MG63 (cell line): Measurements from ENCODE around the gene PUS3. TPM values are rescaled to one million over a fixed set of nuclear protein-coding genes. Genes with fewer than 3 reads are reported as not detected.

Experiments used
- DNase-seq: peaks from one replicate; pipeline ENCODE4 v3.0.0-alpha.2; 2020
- H3K27me3 ChIP-seq: fragments of 250-450 bp; sonication (Bioruptor Pico); 2 replicates; pipeline ENCODE4 v1.5.1; 2020; ENCODE audit warnings: mild to moderate bottlenecking, moderate library complexity
- H3K36me3 ChIP-seq: fragments of 250-450 bp; sonication (Bioruptor Pico); 2 replicates; pipeline ENCODE4 v1.5.1; 2020; ENCODE audit warnings: mild to moderate bottlenecking, moderate library complexity
- H3K4me3 ChIP-seq: fragments of 250-450 bp; sonication (Bioruptor Pico); 2 replicates; pipeline ENCODE4 v1.5.1; 2020; ENCODE audit warnings: mild to moderate bottlenecking, moderate library complexity
- H3K9me3 ChIP-seq: fragments of 250-450 bp; sonication (Bioruptor Pico); 2 replicates; pipeline ENCODE4 v1.5.1; 2020; ENCODE audit warnings: mild to moderate bottlenecking, moderate library complexity
- total RNA-seq: library from RNA; depleted of rRNA; stranded (reverse); fragments of >200 nt; shearing (Covaris generic); gene quantifications from 2 replicates; pipeline ENCODE4 v1.2.3, GENCODE V29; 2014; ENCODE audit warnings: low replicate concordance

PUS3 gene
- total RNA-seq, 1 experiment from 2014 or later: 10.6 TPM

DNA sequence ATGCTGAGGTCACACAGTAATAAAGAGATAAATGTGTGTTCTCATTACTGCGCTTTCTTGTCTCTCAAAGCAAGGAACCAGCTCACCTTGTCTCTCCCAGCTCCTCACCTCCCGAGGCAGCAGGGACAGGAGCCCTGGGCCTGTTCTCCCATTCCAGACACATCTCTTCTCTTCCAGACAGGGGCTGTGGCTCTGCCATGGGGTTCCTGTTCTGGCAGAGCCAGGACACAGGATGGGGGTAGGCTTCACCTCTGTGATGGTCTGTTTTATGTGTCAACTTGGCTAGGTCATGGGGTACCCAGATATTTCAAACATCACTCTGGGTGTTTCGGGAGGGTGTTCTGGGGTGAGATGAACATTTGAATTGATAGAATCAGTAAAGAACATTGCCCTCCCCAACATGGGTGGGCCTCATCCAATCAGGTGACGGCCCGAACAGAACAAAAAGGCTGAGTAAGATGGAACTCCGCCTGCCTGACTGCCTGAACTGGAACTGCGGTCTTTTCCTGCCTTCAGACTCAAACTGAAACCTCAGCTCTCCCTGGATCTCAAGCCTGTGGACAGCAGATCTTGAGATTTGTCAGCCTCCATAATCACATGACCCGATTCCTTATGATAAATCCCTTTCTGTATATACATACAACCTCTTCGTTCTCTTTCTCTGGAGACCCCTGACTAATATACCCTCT lies 40.8 kb upstream of the PUS3 start:
- no peak overlapping the region for H3K4me3 ChIP-seq
- no peaks in the 10 kb centered on the region for H3K27me3 ChIP-seq
- no peaks in the 10 kb centered on the region for H3K9me3 ChIP-seq
- H3K36me3 ChIP-seq: no peaks in the 10 kb centered on the region
- no peak for DNase-seq

DNA sequence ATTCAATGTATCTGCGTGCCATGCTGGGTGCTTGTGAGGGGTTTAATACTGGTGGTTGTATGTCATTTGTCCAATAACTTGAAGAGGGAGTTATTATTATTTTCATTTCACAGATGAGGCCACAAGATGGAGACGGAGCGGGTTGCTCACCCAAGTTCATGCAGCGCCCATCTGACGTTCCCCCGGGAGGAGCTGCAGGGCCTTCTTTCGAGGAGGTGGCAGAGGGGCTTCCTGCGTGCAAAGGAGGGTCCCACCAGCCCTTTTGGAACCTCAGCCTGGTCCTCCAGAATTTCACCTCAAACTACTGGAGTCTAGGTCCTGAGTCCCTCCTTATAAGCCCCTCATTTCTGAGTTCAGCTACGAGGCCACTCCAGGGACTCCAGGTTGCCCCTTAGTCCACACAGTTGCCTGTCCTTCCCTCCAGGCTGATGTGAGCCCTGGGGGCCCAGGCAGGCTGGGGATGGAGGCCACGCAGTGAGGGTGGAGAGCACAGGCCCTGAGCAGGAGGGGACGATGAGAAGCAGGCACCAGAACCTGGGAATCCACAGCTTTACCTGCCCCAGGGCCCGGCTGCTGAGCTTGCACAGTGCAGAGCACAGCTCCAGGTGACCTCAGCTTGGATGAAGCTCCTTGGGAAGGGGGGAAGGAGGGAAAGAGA lies 39.9 kb upstream of the PUS3 start:
- Histone ChIP-seq H3K27me3 (no peaks in the 10 kb centered on the region), H3K9me3 (no peaks in the 10 kb centered on the region), H3K4me3 (no peak overlapping the region), H3K36me3 (no peaks in the 10 kb centered on the region)
- DNase-seq: no peak

DNA sequence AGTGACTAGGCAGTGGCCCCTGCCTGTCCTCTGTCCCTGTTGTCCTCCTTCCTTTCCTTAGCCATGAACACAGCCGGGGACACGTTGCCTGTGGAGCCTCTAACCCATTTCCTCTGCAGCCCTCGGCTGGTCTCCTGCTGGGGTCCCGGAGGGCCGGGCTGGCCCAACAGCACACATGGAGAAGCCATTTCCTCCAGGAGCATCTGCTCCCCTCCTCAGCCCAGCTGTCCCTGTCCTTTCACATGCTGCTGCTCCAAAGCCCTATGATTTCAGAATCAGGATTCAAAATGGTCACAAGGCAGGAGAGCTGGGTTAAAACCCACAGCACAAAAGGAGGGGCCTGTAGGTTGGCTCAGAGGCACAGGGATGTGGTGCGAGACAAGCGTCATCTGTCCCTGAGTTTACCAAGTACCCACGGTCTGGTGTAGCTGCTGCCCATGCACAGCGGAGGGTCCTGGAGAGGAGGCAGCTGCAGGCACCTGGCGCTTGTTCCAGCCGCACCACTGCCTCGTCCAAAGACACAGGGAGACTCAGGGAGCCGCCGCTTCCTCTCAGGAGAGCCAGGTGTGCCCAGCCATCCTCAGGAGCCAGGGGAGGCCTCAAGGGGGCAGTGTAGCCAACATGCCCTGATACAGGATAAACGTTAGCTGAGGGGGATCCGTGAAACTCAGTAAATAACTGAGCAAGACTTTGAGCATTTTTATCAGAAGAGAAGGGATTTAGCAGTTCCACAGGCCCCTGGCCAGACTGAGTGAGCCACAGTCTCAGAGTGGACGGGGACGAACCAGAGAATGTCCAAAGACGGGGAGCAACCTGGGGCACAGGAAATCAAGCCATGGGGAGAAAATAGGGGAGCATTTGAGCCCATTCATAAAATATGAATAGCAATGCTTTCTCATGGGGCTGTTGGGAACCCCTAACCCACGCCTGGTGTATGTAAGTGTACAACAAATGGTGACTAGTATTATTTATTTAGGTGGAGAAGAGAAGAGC lies 38.9 kb upstream of the PUS3 start:
- no peaks in the 10 kb centered on the region for H3K27me3 ChIP-seq
- peak; percentile 28 for DNase-seq
- H3K36me3 ChIP-seq: no peaks in the 10 kb centered on the region
- no peaks in the 10 kb centered on the region for H3K9me3 ChIP-seq
- H3K4me3 ChIP-seq: no peak overlapping the region

DNA sequence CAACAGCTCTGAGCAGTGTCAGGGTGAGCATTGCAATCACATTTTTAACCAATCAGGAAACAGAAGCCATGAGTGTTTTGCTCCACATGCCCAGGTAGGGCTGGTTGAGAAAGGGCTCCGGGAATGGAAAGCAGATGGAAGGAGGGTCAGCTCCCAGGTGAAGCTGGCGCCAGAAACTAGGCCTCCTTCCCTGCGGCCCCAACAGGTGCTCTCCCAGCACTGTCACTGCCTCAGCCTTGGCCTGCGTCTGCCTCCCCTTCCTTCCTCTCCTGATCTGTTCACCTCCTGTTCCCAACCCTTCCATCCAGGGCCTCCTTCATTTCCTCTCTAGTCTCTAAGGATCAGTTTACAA lies 38.2 kb upstream of the PUS3 start:
- no peaks in the 10 kb centered on the region for H3K27me3 ChIP-seq
- H3K4me3 ChIP-seq: no peak overlapping the region
- no peaks in the 10 kb centered on the region for H3K36me3 ChIP-seq
- H3K9me3 ChIP-seq: no peaks in the 10 kb centered on the region
- no peak for DNase-seq

DNA sequence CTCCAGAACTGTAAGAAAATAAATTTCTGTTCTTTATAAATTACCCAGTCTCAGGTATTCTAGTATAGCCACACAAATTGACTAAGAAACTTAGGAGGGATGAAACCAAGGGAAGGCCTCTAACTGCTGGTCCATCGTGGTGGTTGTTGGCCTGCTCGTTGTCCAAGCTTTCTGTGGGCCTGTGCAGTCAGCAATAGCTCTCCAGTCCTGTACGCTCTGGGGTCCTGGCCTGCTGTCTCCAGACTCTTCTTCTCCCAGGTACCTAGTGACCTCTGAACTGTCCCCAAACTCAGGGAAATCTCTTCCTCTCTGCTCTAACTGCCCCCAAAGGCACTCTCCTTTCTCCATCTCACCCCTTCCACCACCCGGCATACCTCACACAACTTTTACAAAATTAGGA lies 37.1 kb upstream of the PUS3 start:
- no peak overlapping the region for H3K4me3 ChIP-seq
- H3K27me3 ChIP-seq: no peaks in the 10 kb centered on the region
- no peak for DNase-seq
- no peaks in the 10 kb centered on the region for H3K9me3 ChIP-seq
- H3K36me3 ChIP-seq: no peaks in the 10 kb centered on the region

DNA sequence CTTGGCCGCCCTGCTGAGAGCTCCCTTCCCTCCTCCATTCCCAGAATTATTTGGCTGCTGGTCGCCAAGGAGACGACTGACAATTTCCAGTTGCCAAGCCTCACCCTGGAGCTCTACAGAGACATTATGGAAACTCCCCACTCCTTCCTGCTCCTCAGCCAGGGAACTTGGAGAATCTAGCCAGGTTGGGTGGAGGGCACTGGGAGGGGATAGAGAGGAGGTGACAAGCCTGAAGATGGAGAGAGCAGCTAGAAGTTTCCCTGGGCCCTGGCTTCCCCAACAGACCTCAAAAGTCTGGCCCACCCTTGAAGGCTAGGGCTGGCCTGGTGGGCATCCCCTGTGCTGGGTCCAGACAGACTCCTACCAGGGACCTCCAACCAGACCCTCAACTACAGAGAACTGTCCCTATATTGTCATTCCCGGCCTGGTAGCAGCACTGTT lies 36.1 kb upstream of the PUS3 start:
- H3K4me3 ChIP-seq: no peak overlapping the region
- DNase-seq: no peak
- no peaks in the 10 kb centered on the region for H3K9me3 ChIP-seq

DNA sequence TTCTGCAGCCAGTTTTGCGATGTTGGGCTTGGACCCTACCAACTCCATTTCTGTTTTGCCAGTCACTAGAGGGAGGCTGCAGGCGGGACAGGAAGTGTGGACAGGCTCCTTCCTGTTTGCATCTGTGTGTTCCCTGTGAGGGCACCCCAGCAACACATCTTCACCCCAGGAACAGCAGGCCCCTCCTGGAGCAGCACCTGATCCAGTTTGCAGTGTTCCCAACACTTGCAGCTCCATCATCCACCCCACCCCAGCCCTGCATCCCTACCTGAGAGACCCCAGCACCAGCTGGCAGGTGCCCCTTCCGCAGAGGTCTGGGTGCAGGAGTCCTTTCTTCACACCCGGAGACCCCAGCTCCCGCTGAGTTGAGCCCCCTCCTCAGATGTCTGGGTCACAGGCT lies 35.4 kb upstream of the PUS3 start:
- no peaks in the 10 kb centered on the region for H3K27me3 ChIP-seq
- H3K9me3 ChIP-seq: no peaks in the 10 kb centered on the region
- H3K36me3 ChIP-seq: no peaks in the 10 kb centered on the region
- DNase-seq: no peak
- H3K4me3 ChIP-seq: no peak overlapping the region

More for the DNA sequence above, 36.1 kb upstream of the PUS3 start:
- Histone ChIP-seq H3K27me3 (no peaks in the 10 kb centered on the region), H3K36me3 (no peaks in the 10 kb centered on the region)

DNA sequence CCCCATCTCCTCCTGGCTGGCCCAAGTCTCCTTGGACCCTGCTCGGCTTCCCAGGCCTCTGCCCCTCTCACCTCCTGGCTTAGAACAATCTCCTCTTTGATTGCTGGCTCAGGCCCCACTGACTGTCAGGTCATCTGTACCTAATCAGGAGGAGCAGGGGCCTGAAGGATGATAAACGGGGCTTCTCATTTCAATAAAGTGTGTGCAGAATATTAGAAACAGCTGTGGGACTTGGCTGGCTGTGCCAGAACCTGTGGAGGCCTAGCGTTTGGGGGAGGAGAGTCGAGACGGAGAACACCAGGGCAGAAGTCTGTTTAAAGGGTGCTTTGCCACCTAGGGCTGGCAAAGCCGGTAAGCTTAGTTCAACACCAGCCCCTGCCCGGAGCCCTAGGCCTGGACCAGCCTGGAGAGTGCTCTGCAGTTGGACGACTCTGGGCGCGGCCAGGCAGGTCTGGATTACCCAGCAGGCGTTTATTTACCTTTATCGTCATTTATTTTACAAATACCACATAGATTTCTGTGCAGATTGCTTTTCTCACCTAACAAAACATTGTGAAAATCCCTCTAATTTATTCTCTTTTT lies 32.7 kb upstream of the PUS3 start:
- Histone ChIP-seq H3K4me3 (no peak overlapping the region), H3K9me3 (no peaks in the 10 kb centered on the region)
- DNase-seq: no peak

DNA sequence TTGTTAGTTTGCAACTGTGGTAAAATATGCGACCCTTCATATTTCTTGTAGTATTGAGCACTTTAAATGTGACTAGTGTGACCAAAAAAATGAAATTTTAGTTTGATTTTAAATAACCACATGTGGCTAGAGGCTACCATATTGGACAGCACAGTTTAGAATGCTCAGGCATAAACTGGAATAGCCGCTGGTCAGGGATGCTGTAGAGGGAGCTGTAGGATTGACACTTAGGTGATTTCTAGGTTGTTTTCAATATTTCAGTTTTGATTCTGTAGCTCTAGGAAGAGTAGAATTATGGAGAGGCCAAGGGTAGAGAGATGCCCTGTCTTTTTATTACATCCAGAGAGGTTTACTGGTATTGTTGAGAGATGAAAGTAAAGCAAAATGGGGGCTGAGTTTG lies 32.0 kb upstream of the PUS3 start:
- Histone ChIP-seq H3K4me3 (no peak overlapping the region), H3K36me3 (no peaks in the 10 kb centered on the region), H3K27me3 (no peaks in the 10 kb centered on the region), H3K9me3 (no peaks in the 10 kb centered on the region)
- no peak for DNase-seq

More for the DNA sequence above, 32.7 kb upstream of the PUS3 start:
- H3K36me3 ChIP-seq: no peaks in the 10 kb centered on the region
- H3K27me3 ChIP-seq: no peaks in the 10 kb centered on the region

DNA sequence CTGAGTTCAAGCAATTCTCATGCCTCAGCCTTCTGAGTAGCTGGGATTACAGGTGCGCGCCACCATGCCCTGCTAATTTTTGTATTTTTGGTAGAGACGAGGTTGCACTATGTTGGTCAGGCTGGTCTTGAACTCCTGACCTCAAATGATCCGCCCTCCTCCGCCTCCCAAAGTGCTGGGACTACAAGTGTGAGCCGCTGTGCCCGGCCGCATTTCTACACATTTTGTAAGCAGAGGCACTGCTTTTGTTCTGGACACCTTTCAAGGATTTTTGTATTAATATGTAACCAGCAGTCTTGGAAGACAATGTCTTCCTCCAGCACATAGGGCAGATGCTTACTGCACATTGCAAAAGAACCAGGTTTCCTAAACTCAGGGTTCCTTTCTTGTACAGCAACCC lies 31.5 kb upstream of the PUS3 start:
- Histone ChIP-seq H3K9me3 (no peaks in the 10 kb centered on the region), H3K36me3 (no peaks in the 10 kb centered on the region), H3K27me3 (no peaks in the 10 kb centered on the region), H3K4me3 (no peak overlapping the region)
- no peak for DNase-seq

DNA sequence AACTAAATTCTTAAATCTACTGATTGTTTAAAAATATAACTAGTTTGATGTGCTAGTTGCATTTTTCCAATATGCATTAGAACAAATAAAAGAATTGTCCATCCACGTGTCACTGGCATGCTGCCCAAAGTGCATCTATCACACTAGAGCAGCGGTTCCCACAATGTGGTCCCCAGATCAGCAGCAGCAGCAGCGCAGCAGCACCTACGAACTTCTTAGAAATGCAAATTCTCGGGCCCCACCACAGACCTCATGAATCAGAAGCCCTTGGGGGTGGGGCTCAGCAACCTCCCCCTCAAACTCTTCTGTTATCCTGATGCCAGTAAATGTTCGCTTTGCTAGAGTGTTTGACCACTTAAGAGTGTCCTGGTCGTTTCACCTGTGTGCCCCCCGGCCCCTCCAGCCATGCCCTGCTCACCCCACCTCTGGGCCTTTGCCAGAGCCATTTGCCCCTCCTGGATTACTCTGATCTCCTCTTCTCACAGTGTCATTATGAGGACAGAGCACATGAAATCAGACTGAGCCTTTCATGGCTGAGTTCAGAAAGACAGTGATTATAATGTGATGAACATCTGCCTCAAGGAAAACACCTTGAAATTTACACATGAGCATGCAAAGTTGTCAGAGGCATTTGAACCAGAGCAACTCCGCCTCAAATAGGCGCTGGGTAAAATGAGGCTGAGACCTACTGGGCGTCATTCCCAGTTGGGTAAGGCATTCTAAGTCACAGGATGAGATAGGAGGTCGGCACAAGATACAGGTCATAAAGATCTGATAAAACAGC lies 30.2 kb upstream of the PUS3 start:
- Histone ChIP-seq H3K27me3 (no peaks in the 10 kb centered on the region), H3K36me3 (no peaks in the 10 kb centered on the region), H3K4me3 (no peak overlapping the region), H3K9me3 (no peaks in the 10 kb centered on the region)
- DNase-seq: no peak

DNA sequence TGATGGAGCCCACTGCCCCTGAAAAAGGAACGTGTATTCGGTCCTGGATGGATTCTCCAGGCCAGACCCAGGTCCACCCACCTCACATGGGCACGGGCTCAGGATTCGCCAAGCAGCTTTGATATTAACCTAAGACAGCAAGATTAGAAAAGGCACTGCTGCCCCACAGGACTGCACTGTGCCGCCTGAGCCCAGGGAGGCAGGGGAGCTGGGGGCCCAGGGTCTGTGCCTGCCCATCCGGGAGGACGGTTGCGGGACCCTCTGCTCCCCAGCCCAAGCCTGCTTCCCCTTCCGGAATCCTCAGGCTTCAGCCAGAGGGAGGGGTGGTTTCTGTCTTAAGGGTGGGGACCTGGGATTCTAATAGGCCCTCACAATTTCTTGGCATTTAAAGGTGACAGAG lies 29.3 kb upstream of the PUS3 start:
- Histone ChIP-seq H3K27me3 (no peaks in the 10 kb centered on the region), H3K4me3 (no peak overlapping the region), H3K36me3 (no peaks in the 10 kb centered on the region), H3K9me3 (no peaks in the 10 kb centered on the region)
- no peak for DNase-seq

DNA sequence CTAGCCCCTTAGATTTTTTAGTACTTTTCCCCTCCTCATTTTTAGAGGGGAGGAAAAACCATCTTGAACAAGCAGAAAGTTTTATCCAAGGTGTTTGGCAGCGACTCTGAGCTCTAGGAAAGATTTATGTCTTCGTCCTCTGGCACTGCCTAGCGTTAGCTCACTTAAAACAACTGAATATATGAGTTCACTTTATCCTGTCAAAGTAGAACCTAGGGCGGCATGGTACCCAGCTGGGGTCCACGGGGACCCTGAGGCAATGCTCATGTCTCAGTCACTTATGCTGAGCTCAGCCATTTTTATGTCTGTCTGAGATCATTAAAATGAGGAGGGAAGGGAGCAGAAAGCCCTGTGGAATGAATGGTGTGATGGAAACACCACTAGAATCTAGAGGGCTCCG lies 28.7 kb upstream of the PUS3 start:
- Histone ChIP-seq H3K9me3 (no peaks in the 10 kb centered on the region), H3K27me3 (no peaks in the 10 kb centered on the region), H3K4me3 (no peak overlapping the region), H3K36me3 (no peaks in the 10 kb centered on the region)
- no peak for DNase-seq

DNA sequence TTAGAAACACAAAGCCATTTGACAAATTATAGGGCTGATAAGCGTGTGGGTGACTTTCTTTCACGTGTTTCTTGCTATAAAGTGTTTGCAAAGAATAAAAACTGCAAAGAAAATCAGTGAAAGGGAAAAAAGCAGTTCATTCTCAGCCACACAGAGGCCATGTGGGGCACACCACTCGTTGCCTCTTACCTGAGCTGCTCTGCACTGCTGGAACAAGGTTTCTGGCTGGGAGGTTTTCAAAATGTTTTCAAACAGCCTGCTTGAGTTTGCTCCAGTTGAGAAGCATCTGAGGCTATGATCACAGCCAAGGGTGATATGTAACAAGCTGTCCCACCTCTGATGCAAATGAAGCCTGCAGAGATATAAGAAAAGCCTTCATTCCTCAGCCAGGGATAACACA lies 28.1 kb upstream of the PUS3 start:
- H3K9me3 ChIP-seq: no peaks in the 10 kb centered on the region
- H3K36me3 ChIP-seq: no peaks in the 10 kb centered on the region
- no peak overlapping the region for H3K4me3 ChIP-seq
- H3K27me3 ChIP-seq: no peaks in the 10 kb centered on the region
- no peak for DNase-seq

DNA sequence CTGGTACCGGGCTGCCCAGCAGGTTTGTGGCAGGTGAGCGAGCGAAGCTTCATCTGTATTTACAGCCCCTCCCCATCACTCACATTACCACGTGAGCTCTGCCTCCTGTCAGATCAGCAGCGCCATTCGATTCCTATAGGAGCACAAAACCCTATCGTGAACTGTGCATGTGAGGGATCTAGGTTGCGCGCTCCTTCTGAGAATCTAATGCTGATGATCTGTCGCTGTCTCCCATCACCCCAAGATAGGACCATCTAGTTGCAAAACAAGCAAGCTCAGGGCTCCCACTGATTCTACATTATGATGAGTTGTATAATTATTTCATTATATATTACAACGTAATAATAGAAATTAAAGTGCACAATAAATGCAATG lies 27.1 kb upstream of the PUS3 start:
- no peak for DNase-seq
- no peaks in the 10 kb centered on the region for H3K27me3 ChIP-seq
- H3K36me3 ChIP-seq: no peaks in the 10 kb centered on the region
- H3K9me3 ChIP-seq: no peaks in the 10 kb centered on the region
- H3K4me3 ChIP-seq: no peak overlapping the region

DNA sequence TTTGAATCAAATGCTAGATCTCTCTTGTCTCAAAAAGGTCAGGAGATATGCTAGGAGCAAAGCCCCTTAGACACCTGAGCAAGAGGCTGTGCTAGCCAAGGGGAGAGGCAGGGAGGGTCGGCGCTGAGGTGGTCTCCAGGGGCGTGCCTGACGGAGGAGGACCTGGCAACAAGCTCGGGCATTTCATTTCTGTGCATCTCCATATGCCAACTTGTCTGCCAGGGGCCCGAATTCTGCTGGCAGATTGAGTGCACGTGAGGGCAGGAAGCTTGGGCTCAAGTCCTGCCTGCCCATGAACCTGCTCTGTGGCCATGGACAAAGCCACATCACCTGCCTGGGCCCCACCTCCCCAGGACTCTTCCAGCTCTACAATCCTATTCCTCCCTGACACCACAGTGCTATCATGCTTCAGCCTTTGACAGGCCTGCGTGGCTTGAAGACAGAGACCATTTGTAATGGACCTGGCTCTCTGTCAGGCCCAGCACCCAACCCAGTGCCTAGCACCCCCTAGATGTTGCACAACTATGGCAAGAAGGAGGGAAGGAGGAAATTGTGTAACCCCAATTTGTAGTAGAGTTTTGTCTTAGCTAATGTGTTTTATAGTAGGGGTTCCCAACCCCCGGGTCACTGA lies 26.6 kb upstream of the PUS3 start:
- no peak for DNase-seq
- Histone ChIP-seq H3K36me3 (no peaks in the 10 kb centered on the region), H3K9me3 (no peaks in the 10 kb centered on the region), H3K4me3 (no peak overlapping the region), H3K27me3 (no peaks in the 10 kb centered on the region)
